HCT116 (cell line): ENCODE measurements around the gene NFATC3.

Experiments used
- CEBPB ChIP-seq: IDR thresholded peaks from 2 replicates; pipeline ENCODE4 v1.6.1; 2012; ENCODE audit warnings: low read depth
- EZH2 ChIP-seq: fragments of 200-600 bp; sonication (generic); IDR thresholded peaks from 2 replicates; pipeline ENCODE4 v1.6.1; 2017; ENCODE audit warnings: antibody characterized with exemption, mixed run types
- JUND ChIP-seq: IDR thresholded peaks from 2 replicates; pipeline ENCODE4 v1.6.1; 2012
- POLR2A ChIP-seq: IDR thresholded peaks from 2 replicates; pipeline ENCODE4 v1.7.0; 2011; ENCODE audit warnings: borderline replicate concordance; ENCODE audit not compliant: insufficient read depth, insufficient read length; ENCODE audit errors: extremely low read depth
- POLR2AphosphoS5 ChIP-seq: IDR thresholded peaks from 2 replicates; pipeline ENCODE4 v1.6.1; 2011; ENCODE audit warnings: mild to moderate bottlenecking, low read depth, low read length, moderate library complexity
- RAD21 ChIP-seq: IDR thresholded peaks from 2 replicates; pipeline ENCODE4 v1.6.1; 2012; ENCODE audit warnings: low read depth, mild to moderate bottlenecking
- SP1 ChIP-seq: IDR thresholded peaks from 2 replicates; pipeline ENCODE4 v1.6.1; 2012; ENCODE audit warnings: low read depth
- SRF ChIP-seq: IDR thresholded peaks from 2 replicates; pipeline ENCODE4 v1.6.1; 2012; ENCODE audit warnings: low read depth
- TCF7L2 ChIP-seq: IDR thresholded peaks from 2 replicates; pipeline ENCODE4 v1.7.0; 2011; ENCODE audit warnings: borderline replicate concordance, inconsistent platforms; ENCODE audit not compliant: insufficient read depth, insufficient read length; ENCODE audit errors: extremely low read depth
- ZFX ChIP-seq: fragments of 450-650 bp; IDR thresholded peaks from 2 replicates; pipeline ENCODE4 v1.6.1; 2017
- ZNF274 ChIP-seq: fragments of 200-500 bp; sonication (Bioruptor generic); IDR thresholded peaks from 2 replicates; pipeline ENCODE4 v1.6.1; 2014; ENCODE audit warnings: mild to moderate bottlenecking, low read depth, low read length, inconsistent platforms
- TF ChIP-seq, protein P1 (sequence below), 3 experiments: fragments of 200-600 bp in 1 of 3; sonication (generic) in 1 of 3; IDR thresholded peaks in 2 of 3; conservative IDR thresholded peaks in 1 of 3; 2 replicates each; pipeline ENCODE4 v1.5.1; 2012 to 2017; ENCODE audit warnings: low read depth in 2 of 3, low read length in 2 of 3, antibody characterized with exemption in 1 of 3, borderline replicate concordance in 1 of 3, control low read depth in 1 of 3, mild to moderate bottlenecking in 1 of 3, mixed read lengths in 1 of 3, mixed run types in 1 of 3, moderate library complexity in 1 of 3; ENCODE audit not compliant: insufficient read depth in 1 of 3
- TF ChIP-seq, protein P2 (sequence below): IDR thresholded peaks from 2 replicates; pipeline ENCODE4 v1.6.1; 2012

DNA sequence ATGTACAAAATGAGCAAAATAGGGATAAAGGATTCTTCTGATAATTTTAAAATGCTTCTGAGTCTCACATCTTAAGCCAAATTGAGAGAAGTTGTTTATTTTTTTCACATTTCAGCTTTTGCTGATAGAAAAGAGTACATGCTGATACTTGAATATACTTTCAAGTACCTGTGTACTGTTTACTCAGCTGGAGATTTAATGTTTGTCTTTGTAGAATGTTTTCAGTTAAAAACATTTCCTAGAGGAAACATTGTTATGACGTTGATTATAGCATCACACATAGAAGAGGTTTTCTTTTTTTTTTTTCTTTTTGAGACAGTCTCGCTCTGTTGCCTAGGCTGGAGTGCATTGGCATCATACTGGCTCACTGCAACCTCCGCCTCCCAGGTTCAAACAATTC lies 131.1 kb downstream of the NFATC3 start:
- TF ChIP-seq POLR2AphosphoS5 (no peak), POLR2A (no peak), JUND (no peak), ZNF274 (no peak), CEBPB (no peak), SRF (no peak), EZH2 (no peak), RAD21 (no peak), TCF7L2 (no peak), SP1 (no peak), ZFX (no peak)
- TF ChIP-seq, protein P1, sequence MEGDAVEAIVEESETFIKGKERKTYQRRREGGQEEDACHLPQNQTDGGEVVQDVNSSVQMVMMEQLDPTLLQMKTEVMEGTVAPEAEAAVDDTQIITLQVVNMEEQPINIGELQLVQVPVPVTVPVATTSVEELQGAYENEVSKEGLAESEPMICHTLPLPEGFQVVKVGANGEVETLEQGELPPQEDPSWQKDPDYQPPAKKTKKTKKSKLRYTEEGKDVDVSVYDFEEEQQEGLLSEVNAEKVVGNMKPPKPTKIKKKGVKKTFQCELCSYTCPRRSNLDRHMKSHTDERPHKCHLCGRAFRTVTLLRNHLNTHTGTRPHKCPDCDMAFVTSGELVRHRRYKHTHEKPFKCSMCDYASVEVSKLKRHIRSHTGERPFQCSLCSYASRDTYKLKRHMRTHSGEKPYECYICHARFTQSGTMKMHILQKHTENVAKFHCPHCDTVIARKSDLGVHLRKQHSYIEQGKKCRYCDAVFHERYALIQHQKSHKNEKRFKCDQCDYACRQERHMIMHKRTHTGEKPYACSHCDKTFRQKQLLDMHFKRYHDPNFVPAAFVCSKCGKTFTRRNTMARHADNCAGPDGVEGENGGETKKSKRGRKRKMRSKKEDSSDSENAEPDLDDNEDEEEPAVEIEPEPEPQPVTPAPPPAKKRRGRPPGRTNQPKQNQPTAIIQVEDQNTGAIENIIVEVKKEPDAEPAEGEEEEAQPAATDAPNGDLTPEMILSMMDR (IDR thresholded peaks at IDR 0.05 in 2 of 3, conservative IDR thresholded peaks at IDR 0.05 in 1 of 3; ENCODE audit: borderline replicate concordance in 1 of 3, insufficient read depth in 1 of 3, low read depth in 2 of 3, low read length in 2 of 3) = no peak
- TF ChIP-seq, protein P2, sequence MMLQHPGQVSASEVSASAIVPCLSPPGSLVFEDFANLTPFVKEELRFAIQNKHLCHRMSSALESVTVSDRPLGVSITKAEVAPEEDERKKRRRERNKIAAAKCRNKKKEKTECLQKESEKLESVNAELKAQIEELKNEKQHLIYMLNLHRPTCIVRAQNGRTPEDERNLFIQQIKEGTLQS = no peak
